IPS-NIHi11 (cell line): ENCODE results near the gene LILRA5.
"Not testable (repeated sequence)": the region's sequence is repeated elsewhere in the genome, so short reads cannot be mapped to it uniquely, and the experiment has no call there.

Source experiments
- DNase-seq: peaks from one replicate; pipeline ENCODE4 v3.0.0; 2012; ENCODE audit warnings: mixed read lengths, low spot score

LILRA5 gene

GRCh38 chr19:54302257-54302656 lies 10.7 kb downstream of the LILRA5 start:
- no peak for DNase-seq

DNA sequence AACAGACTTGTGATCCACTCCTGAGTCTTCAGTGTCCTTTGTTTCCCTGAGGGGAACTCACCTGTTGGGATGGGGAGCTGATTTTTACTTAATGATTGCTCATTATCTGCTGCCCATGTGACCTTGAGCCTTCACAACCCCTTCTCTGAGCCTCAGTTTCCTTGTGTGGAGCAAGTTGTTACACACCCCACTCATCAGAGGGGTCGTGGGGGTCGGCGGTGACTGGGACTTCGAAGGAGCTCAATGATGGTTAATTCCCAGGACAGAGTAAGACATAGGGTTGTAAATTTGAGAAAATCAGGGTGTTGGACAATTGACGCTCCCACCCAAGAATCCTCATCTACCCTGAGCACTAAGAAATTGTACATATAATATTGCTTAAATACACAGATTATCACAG lies 13.5 kb downstream of the LILRA5 start:
- no peak for DNase-seq

GRCh38 chr19:54299126-54299498 lies 13.9 kb downstream of the LILRA5 start:
- no peak for DNase-seq

- no peak for DNase-seq
These were observed 14.4 kb downstream of the LILRA5 start for GRCh38 chr19:54298357-54299125.

DNA sequence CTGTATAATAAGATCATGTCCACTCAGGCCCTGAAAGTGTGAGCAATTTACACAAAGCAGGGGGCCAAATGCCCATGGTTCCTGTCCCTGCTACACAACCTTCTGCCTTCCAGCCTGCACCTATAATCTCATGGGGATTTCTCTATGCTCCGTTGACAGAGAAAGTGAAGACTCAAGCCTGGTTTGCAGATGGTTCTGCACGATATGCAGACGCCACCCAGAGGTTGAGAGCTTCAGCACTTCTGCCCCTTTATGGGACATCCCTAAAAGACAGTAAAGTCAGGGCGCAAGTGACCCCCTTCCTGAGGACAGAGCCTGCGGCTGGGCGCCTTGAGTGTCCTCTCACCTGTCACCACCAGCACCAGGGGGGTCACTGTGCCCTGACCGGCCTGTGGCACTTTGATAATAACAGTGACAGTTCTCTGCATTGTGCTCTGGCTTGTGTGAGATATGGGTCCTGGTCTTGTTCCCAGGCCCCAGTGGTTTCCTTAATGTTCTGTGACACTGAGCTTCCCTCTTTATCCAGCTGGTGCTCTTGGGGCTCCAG lies 15.1 kb downstream of the LILRA5 start:
- DNase-seq, result peak; percentile 35

DNA sequence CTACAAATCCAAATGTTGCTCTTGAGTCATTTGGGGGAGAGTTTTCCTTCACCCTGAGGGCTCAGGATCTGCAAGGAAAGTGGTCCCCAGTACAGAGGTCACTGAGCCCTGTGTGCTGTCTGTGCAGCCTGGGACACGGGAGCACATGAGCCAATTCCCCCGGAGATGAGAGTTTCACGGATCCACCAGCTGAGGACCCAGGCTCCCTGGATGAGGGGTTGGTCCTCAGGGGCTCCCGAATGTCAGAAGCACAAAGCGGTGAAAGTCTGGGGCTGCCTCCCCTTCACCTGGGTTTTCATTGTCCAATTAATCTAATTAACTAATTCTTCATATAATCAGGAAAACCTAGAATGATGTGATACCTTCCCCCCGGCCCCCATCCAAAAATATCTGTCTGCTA lies 18.4 kb downstream of the LILRA5 start:
- DNase-seq, result no peak

DNA sequence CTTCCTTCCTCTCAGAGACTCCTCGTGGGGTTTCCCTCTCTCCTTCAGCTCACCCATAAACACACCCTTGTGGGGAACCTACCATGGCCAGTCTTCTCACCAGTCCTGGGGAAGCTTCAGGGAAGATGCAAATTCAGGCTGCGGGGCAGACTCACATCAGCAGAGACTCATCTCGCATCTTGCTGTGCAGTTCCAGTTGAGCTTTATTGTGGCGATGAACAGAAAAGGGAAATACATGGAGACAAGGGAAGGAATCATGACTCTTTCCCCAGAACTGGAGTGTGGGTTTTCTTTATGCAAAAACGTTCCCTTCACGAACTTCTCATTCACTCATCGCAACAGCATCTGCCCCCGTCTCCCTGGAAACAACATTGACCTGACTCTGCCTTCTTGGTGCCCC lies 23.8 kb downstream of the LILRA5 start:
- not testable (repeated sequence) for DNase-seq

DNA sequence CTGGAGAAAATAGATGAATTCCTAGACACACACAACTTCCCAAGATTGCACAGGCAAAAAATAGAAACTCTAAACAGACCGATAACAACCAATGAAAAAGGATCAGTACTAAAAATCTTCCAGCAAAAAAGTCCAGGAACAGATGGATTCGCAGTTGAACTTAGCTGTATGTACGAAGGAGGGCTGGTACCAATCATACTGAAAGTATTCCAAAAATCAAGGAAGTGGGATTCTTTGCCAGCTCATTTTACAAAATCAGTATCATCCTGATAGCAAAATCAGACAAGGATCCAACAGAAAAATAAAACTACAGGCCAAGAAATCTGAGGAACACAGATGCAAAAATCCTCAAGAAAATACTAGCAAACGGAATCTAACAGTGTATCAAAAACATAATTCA lies 25.5 kb downstream of the LILRA5 start:
- no peak for DNase-seq

- DNase-seq, result not testable (repeated sequence)
These were observed 26.7 kb downstream of the LILRA5 start for GRCh38 chr19:54286283-54286682.

- DNase-seq, result not testable (repeated sequence)
These were observed 27.4 kb downstream of the LILRA5 start for GRCh38 chr19:54285427-54286056.

DNA sequence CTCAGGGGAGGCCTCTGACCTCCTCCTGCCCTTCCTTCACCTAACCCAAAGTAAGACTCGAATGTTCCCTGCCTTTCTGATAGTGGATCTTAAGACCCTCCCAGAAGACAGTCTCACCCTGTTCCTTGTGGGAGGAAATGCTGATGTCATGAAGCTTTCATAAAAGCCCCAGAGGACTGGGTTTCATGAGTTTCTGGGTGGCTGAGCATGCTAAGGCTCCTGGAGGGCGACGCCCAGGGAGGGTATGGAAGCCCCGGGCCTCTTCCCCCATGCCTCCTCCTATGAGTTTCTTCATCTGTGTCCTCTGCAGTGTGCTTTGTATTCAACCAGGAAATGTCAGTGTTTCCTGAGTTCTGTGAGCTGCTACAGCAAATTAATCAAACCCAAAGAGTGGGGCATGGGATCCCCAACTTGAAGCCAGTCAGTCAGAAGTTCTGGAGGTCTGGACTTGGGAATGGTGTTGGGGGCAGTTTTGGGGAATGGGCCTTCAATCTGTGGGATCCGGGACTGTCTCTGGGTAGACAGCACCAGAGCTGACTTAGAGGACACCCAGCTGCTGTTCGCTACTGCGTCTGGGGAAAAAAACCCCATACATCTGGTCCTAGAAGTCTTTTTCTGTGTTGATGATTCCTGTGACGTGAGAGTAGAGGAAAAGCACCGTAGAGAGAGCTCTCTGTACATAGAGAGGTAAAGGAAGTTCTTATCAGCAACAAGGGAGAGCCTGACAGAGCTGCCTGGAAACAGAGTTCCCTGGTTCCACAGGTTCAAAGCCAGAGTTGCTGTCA lies 30.1 kb downstream of the LILRA5 start:
- DNase-seq, result no peak

DNA sequence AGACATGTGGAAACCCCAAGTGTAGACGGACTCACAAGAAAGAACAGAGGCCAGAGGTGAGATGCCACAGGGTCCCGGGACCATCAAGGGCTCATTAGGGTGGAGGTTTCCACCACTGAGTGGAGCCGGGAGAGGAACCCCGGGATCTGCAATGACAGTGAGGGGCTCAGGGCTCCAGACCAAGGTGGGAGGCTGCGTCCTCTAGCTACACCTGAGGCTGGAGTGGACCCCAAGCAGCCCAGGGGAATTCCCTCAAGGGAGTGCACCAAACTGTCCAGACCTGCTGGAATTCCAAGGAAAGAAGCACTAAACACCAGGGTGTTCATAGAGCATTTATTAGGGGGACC lies 31.3 kb downstream of the LILRA5 start:
- DNase-seq, result not testable (repeated sequence)

- DNase-seq, result no peak
These were observed 31.8 kb downstream of the LILRA5 start, which contains the start of gene LILRB2 for GRCh38 chr19:54281007-54281728. LILRB2 (minus strand) TSS chr19:54281110; CDS start chr19:54280496, 614 bp downstream.

GRCh38 chr19:54280441-54280840 lies 32.5 kb downstream of the LILRA5 start:
- not testable (repeated sequence) for DNase-seq

DNA sequence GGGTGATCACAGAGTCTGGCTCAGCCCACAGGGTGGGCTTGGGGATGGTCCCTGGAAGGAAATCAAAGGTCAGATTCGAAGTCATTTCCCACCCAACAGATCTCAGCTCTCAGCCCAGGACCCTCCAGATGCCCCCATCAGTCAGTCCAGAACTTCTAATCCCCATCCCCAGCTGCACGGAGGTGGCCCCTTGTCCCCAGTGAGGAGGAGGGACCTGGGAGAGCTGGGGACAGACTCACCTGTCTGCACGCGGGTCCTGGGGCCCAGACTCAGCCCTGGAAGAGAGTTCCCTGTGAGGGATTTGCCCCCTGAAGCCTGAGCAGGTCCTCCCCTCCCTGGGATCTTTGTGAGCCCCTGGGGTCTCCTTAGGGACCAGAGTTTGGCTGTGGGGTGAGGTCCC lies 32.9 kb downstream of the LILRA5 start:
- DNase-seq, result not testable (repeated sequence)

DNA sequence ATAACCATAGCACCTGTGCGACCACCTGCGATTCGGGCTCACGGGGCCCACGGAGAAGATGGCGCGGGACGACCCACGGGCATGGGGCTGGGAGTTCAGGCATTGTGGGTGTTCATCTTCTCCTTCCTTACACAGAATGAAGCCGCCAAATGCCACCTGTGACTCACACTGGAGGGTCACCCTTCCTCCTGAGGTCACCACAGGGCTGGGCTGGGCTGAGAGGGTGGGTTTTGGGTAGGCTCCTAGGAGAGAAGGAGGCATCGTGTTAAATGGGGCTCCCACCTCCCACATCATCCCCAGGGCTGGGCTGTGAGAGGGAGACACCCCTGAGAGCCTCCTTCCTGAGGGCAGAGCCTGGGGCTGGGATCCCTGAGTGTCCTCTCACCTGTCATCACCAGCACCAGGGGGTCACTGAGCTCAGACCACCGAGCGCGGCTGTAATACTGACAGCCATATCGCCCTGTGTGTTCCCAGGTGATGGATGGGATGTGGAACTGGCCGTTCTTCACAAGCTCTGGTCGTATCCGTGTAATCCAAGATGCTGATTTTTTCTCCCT lies 33.5 kb downstream of the LILRA5 start:
- no peak for DNase-seq

DNA sequence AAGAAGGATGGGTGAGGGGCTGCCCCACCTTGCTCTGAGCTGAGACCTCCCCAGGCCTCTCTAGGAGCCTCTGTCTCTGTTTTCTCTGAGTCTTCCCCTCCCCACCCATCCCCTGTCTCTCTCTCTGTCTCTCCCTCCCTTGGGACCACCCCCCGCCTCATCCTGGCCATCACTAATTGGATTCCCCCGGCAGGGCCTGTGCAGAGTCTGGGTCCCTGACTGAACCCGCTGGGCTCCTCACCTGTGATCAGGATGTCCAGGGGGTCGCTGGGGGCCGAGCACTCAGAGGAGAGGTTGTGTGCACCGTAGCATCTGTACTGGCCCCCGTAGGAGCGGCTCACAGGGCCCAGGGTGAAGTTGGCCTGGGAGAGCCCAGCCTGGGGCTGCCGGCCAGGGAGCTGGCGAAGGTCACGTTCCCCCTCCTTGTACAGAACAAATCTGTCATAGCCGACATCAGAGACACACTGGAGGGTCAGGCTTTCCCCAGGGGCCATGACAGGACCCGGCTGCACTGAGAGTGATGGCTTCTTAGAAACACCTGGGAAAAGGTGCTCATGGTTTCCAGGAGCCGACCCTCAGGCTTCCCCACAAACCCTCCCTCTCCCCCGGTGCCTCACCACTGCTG lies 34.3 kb downstream of the LILRA5 start:
- DNase-seq, result not testable (repeated sequence)

DNA sequence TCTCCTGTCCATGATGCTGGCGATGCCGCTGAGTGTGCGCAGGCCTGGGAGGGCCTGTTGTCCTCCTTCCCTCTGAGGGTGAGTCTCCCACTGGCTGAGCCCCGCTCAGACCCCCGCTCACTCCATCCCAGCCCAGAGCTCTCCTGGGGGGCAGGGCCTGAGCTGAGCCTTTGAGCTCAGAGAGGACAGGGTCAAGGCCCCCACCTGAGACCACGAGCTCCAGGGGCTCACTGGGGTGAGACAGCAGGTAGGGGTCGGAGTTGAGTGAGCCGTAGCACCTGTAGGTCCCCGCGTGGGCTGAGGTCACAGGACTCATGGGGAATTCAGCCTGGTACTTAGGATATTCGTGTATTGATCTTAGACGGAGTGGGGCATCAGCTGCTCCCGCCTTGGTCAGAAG lies 34.9 kb downstream of the LILRA5 start:
- not testable (repeated sequence) for DNase-seq

DNA sequence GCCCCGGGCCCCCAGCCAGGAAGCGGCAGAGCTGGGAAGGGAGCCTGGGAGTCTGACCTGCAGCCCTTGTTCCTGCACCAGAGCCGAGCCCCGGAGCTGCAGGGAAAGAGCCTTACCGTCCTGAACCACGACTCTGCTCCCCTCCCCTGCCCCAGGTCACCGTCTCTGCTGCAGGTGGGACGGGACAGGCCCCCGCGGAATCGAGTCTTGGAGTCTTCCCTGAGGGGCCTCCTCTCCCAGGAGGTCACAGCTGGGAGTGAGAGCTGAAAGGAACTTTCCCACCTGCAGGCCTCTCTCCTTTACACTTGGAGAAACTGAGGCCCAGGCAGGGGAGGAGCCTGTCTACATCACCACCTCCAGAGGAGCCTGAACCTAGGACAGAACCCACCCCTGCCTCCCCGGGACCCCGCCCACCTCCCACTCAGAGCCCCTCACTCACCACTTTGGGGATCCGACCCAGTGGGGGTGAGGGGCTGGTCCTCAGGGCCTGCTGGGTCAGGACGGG lies 35.8 kb downstream of the LILRA5 start:
- DNase-seq, result not testable (repeated sequence)

DNA sequence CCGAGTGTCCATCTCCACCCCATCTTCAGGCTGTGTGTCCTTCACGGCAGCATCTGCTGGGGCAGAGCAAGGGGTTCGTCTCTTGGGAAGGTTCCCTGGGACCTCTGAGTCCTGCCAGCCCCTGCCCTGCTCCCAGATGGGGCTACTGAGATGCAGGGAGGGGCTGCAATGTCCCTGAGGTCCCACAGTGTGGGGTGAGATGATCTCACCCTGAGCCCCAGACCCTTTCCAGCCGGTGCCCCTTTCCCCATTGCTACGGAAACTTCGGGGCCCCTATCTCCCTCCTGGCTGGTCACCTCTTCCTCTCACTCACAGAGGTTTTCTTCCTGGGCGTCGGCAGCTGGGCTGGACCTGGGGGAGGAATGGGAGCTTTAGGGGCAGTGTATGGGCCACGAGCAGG lies 37.0 kb downstream of the LILRA5 start:
- no peak for DNase-seq

DNA sequence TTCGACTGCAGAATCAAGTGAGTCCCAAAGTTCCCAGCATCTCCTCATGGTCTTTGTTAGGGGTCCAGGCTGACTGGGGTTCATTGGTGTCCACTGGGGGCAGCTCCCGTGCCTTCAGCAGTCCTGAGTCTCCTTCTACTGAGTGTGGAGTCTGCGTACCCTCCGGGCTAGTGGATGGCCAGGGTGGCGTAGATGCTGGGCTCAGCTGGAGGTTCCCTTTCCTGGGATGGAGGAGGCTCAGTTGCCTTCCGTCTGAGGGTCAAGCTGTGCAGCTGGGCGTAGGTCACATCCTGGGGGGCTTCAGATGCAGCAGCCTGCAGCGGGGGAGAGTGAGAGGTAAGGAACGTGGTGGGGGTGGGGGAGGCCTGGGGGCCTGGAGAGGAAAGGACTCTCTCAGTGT lies 38.5 kb downstream of the LILRA5 start:
- DNase-seq, result not testable (repeated sequence)
